Measurements from ENCODE around the gene CTDP1.
"Not testable (repeated sequence)": the region's sequence is repeated elsewhere in the genome, so short reads cannot be mapped to it uniquely, and the experiment has no call there.

The CTDP1 gene

DNA sequence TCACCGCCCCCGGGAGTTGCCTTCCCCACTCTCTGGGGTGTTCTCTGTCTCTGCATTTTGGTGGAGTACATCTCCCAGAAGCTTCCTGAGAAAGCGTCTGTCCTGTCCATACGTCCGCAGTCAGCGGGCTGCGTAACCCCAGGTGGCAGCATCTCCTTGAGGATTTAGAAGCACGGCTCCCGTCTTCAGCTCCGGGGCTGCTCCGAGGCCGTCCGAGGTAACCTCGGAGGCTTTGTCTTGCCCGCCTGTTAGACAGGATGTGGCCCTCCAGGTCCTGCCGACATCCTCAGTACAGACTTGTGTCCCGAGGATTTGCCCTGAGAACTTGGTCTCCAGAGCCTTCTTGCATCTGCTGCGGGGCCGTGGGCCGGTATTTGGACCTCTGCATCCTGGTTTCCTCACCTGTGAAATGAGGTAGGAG lies 58.4 kb downstream of the CTDP1 start:
- no peak for DNase-seq (ENCODE audit: low read depth in 2 of 3, low spot score in 2 of 3)

DNA sequence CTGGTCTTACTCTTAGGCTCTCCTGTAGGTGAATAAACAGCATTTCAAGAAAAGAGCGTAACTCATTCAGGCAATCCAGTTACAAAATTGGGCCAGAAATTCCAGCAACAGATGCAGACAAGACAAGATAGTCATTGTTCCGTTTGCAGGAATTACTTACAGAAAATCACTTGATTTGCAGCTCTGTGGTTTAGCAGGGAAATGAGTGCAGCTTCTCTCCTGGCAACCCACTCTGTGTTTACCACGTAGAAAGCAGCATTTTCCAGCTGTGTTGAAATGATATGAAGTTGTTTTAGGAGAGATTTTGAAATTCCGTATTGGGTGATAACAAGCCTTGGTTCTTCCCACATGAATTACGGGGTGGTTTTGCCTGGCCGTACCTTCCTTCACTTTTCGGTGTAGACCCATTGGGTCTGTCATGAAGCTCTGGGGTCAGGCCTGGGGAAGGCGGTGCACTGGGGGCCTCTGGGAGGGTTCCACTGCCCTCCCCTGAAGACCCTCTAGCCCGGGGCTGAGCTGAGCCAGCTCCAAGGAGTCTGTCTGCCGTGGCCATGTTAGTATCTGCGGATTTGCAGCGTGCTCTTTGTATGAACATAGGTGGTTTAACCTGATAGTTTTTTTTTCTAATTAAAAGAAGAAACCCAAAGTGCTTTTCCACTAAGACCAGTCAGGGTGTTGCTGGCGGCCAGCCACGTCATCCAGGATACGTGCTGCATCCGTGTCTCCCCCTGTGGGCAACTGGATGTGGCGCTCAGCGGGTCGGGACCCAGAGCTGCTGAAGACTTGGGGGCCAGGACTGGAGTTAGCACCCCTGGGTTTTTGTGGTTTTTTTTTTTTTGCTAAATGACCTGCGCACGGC lies 59.2 kb downstream of the CTDP1 start:
- DNase-seq (ENCODE audit: low read depth in 2 of 3, low spot score in 2 of 3) = no peak

DNA sequence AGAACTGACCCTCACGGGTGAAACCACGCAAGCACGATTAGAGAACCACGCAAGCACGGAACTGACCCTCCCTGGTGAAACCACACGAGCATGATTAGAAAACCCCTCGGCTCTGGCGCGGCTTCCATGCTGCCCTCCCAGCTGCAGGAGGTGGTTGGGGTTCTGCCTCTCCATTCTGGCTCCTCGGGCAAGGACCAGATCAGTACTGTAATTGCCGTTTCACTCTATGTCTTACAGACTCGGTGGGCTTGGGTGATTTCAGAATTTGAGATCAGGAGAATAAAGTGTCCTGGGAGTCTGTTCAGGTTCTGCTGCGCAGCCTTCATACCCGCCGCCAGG lies 59.8 kb downstream of the CTDP1 start:
- no peak for DNase-seq (ENCODE audit: low read depth in 2 of 3, low spot score in 2 of 3)

- DNase-seq (ENCODE audit: low read depth in 2 of 3, low spot score in 2 of 3) = not testable (repeated sequence)
Observed at GRCh38 chr18:79740047-79740446, 60.4 kb downstream of the CTDP1 start.

DNA sequence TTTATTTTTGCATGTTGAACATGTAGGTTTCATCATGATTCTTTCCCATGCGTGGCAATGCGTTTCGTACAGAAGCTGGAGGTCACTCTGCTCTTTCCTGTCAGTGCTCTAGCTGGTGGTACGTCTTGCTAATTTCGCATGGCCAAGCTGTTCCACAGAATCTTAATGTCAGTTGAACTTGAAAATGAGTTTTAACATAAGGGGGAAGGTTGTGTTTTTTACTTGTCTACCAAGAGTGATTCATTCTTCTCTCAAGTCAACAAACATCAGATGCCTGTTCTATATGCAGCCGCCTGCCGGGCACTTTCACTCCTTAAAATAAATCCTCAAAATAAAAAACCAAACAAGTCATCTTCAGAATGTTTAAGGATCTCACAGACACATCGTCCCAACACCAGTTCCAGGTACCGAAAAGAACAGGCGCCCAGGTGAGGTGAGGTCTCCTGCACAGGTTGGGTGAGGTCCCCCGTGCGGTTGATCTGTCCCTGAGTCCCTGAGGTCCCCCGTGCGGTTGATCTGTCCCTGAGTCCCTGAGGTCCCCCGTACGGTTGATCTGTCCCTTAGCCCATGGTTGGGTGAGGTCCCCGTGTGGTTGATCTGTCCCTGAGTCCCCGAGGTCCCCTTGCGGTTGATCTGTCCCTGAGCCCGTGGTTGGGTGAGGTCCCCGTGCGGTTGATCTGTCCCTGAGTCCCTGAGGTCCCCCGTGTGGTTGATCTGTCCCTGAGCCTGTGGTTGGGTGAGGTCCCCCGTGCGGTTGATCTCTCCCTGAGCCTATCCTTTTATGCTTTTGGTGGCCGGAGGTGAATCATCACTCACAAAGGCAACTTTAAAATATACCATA lies 61.1 kb downstream of the CTDP1 start:
- no peak for DNase-seq (ENCODE audit: low read depth in 2 of 3, low spot score in 2 of 3)

DNA sequence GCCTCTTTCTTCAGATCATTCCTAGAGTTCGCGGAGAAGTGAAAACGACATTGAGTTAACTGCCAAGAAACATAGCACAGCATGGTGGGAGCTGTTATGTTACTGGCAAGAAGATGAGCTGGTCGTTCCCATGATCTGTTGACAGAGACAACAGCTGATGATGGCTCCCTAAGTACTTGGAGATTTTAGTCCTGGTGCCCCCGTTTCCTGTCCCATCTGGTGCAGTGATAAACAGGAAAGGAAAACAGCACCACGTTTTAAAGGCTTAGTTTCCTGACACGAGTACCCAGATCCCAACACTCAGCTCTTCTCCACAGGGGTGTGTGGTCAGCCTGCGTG lies 61.7 kb downstream of the CTDP1 start:
- DNase-seq (ENCODE audit: low read depth in 2 of 3, low spot score in 2 of 3) = no peak

- no peak for DNase-seq (ENCODE audit: low read depth in 2 of 3, low spot score in 2 of 3)
Observed at GRCh38 chr18:79742076-79742475, 62.5 kb downstream of the CTDP1 start.

DNA sequence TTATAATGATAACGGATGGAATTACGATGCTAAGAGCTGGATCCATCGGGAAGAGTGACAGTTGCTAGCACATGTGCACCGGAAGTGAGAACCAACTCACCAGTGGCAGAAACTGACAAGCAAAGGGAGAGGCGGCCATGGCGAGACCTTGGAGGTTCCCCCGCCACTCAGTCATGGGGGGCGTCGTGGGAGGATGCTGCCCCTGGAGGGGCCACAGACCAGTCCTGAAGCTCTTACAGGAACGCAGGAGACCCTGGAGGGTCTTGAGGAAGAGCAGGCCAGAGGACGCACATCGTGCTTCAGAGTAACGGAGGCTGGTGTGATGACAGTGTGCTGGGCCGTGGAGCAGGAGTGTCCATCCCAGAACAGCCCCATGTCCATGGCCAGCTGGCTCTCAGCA lies 65.0 kb downstream of the CTDP1 start:
- no peak for DNase-seq (ENCODE audit: low read depth in 2 of 3, low spot score in 2 of 3)

GRCh38 chr18:79746730-79747129 lies 67.1 kb downstream of the CTDP1 start:
- DNase-seq (ENCODE audit: low read depth in 2 of 3, low spot score in 2 of 3) = no peak

- DNase-seq (ENCODE audit: low read depth in 2 of 3, low spot score in 2 of 3) = no peak
Observed at GRCh38 chr18:79747156-79747845, 67.7 kb downstream of the CTDP1 start.

GRCh38 chr18:79748321-79749180 lies 68.9 kb downstream of the CTDP1 start:
- no peak for DNase-seq (ENCODE audit: low read depth in 2 of 3, low spot score in 2 of 3)

DNA sequence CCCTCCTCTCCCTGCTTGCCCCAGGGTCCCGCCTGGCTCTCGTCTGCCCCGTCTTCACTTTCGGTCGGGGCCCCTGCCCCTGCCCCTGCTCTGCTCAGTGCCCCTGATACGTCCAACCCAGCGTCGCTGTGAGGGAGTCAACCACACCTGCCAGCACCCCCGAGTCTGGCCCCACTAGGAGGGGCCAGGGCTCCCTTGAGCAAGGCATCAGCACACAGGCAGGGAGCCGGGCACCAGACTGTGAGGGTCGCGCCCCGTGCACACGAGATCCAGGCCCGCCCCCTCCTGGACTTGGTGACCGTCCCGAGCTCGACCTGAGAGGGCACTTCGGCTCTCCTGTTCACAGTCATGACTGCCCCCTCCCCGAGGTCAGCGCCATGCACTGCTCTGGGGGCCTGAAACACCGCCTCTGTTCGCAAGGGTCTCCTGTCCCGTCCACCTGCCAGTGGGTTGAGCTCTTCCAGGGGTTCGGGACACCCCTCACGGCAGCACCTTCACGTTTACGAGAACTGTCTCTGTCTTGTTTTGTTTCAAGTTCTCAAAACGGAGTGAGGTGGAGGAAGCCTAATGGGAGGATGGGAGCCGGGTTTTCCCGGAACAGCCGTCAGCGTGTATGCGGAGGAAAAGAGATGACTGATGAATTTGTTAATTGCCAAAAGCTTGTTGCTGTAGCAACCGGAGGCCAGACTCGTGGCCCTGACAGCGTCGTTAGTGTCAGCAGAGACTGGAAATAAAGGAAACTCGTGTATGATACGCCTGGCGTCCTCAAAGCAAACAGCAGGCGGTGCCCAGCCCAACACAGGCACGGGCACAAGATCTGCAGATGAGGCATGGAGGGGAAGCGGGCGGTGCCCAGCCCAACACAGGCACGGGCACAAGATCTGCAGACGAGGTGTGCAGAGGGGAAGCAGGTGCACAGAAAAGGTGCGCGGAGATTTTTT lies 69.9 kb downstream of the CTDP1 start:
- DNase-seq (ENCODE audit: low read depth in 2 of 3, low spot score in 2 of 3) = no peak

DNA sequence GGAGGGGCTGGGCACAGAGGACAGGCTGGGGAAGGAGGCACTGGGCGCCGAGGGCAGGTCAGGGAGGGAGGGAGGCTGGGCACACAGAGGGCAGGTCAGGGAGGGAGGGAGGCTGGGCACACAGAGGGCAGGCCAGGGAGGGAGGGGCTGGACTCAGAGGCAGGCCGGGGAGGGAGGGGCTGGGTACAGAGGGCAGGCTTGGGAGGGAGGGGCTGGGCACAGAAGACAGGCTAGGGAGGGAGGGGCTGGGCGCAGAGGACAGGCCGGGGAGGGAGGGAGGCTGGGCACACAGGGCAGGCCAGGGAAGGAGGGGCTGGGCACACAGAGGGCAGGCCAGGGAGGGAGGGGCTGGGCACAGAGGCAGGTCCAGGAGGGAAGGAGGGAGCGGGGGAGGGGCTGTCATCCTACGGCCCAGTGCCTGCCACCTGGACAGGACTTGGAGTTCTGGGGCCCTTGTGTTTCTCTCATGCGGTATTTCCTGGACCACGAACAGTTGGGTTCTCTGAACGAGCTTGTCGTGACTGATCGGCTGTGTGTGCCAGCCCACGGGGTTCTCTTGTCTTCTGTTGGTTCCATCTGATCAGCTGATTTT lies 71.5 kb downstream of the CTDP1 start:
- DNase-seq (ENCODE audit: low read depth in 2 of 3, low spot score in 2 of 3) = no peak

DNA sequence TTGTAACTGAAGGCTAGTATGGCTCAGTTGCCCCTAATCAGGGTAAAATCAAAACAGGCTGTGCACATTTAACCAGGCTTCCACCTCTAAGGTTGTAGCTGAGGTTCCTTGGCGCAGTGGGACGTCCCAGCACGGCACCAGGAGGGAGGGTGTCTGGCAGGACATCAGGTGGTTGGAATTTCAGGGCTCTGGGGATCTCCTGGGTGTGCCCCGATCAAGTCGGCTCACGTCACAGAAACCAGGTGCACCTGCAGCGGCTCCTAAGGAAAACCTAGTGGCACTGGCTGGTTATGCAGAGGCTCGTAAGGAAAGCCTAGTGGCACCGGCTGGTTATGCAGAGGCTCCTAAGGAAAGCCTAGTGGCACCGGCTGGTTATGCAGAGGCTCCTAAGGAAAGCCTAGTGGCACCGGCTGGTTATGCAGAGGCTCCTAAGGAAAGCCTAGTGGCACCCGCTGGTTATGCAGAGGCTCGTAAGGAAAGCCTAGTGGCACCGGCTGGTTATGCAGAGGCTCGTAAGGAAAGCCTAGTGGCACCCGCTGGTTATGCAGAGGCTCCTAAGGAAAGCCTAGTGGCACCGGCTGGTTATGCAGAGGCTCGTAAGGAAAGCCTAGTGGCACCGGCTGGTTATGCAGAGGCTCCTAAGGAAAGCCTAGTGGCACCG lies 72.4 kb downstream of the CTDP1 start:
- DNase-seq (ENCODE audit: low read depth in 2 of 3, low spot score in 2 of 3) = not testable (repeated sequence)

GRCh38 chr18:79752946-79753345 lies 73.3 kb downstream of the CTDP1 start:
- DNase-seq (ENCODE audit: low read depth in 2 of 3, low spot score in 2 of 3) = not testable (repeated sequence)

DNA sequence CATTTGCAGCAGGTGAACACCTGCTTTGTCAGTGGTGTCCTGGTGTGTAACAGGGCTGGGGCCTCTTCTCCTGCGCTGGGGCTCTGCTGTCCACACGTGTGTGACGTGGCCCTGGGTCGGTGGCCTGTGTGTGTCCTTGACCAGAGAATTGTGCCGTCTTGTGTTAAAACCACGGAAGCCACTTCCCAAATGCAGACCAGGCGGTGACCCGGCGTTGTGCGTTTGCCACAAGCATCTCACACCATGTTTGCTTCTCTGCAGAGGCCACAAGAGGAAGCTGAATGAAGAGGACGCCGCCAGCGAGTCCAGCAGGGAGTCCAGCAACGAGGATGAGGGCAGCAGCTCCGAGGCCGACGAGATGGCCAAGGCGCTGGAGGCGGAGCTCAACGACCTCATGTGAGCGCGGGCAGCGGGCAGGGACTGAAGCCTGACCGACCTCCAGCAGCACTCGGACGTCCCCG lies 73.8 kb downstream of the CTDP1 start:
- no peak for DNase-seq (ENCODE audit: low read depth in 2 of 3, low spot score in 2 of 3)

DNA sequence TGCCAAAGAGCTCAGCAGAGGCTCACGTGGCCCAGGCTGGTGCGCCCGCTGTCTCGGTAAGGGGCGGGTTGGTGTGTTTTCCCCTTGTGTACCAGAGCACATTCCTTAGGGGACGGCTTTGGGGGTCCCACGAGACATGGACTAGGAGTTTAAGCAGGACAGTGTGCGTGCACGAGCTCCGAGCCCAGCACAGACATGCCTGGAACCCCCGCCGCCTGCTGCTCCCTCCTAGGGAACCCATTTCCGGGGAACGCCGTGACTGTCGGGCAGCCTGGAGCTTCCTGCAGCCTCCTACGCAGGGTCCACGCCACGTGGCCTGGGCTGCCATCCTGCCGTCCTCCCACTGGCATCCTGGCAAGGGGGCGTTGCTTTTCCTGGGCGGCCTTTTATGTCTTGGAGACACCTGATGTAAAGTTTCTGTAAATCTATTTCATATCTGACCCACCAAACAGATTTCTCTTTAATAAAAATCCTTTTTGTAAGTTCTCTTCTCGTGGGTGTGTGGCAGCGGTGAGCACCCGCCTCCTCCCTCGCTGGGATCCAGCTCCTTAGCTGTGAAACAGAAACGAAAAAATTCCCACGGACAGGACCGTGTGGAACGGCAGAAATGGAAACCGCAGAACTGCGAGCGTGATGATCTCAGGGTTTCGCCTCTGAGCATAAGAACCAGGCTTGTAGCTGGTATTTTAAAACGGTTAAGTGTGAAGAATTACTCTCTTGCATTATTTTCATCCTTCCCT lies 74.6 kb downstream of the CTDP1 start:
- no peak for DNase-seq (ENCODE audit: low read depth in 2 of 3, low spot score in 2 of 3)

DNA sequence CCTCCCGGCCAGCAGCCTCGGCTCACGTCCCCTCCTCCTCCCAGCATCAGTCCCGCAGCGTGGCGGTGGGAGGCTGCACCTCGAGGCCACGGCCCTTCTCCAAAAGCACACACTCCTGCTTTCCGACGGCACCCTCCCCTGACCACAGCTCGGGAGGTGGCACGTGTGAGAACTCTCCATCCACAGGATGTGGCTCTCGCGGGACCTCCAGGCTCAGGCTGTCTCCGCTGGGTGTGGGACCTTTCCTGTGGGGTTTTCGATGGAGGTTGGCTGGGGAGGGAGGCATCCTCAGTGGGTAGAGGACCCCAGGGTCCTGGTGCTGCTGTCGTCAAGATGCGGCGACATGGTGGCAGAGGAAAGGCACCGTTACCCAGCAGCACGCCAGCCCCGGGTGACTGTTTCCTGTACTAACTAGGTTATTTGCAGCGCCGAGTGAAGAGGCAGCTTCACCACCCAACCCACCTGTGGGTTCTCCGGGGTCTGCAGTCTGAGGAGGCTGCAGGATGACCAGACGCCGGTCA lies 75.3 kb downstream of the CTDP1 start:
- DNase-seq (ENCODE audit: low read depth in 2 of 3, low spot score in 2 of 3) = no peak
